Activated CD8-positive, alpha-beta memory T cell treated with anti-CD3 and anti-CD28 coated beads for 48 hours (primary cell): Measurements from ENCODE around the gene SYT5.
"Not testable (repeated sequence)": the region's sequence is repeated elsewhere in the genome, so short reads cannot be mapped to it uniquely, and the experiment has no call there.

ENCODE experiments used
- DNase-seq, 3 experiments: peaks; one replicate each; pipeline ENCODE4 v3.0.0-alpha.2; 2020; ENCODE audit warnings: low read depth in 2 of 3, low spot score in 2 of 3

SYT5 gene

GRCh38 chr19:55179606-55180484 is at the start of gene SYT5:
TSS of gene SYT5 (minus strand) at chr19:55180289. CDS start at chr19:55179041, 1,248 bp downstream.
- peak in 2 of 3 experiments; percentile 42 to 47 for DNase-seq

GRCh38 chr19:55229789-55230182 is 49.7 kb upstream of the SYT5 start:
- DNase-seq, result no peak

GRCh38 chr19:55229145-55229788 is 49.2 kb upstream of the SYT5 start:
- DNase-seq, result no peak

GRCh38 chr19:55228403-55229031 is 48.4 kb upstream of the SYT5 start, which contains the start of gene TMEM86B:
TSS of gene TMEM86B (minus strand) at chr19:55228763. CDS start at chr19:55228741, 22 bp downstream.
- no peak for DNase-seq

GRCh38 chr19:55228015-55228391 is 47.9 kb upstream of the SYT5 start:
- no peak for DNase-seq

- DNase-seq, result no peak
These were observed 47.3 kb upstream of the SYT5 start for GRCh38 chr19:55227241-55228014.

GRCh38 chr19:55226788-55227187 is 46.7 kb upstream of the SYT5 start:
- no peak for DNase-seq

- DNase-seq, result no peak
These were observed 46.2 kb upstream of the SYT5 start for GRCh38 chr19:55226273-55226672.

- DNase-seq, result no peak
These were observed 45.4 kb upstream of the SYT5 start for GRCh38 chr19:55225415-55225958.

GRCh38 chr19:55224679-55225414 is 44.8 kb upstream of the SYT5 start:
- DNase-seq, result not testable (repeated sequence)

- DNase-seq, result no peak
These were observed 44.1 kb upstream of the SYT5 start for GRCh38 chr19:55224038-55224665.

- DNase-seq, result no peak
These were observed 43.4 kb upstream of the SYT5 start for GRCh38 chr19:55223291-55224037.

GRCh38 chr19:55220525-55220924 is 40.4 kb upstream of the SYT5 start:
- DNase-seq, result no peak

GRCh38 chr19:55216461-55217198 is 36.5 kb upstream of the SYT5 start:
- DNase-seq, result peak in 2 of 3 experiments; percentile 34 to 36

GRCh38 chr19:55213547-55213946 is 33.5 kb upstream of the SYT5 start:
- no peak for DNase-seq

- no peak for DNase-seq
These were observed 32.4 kb upstream of the SYT5 start for GRCh38 chr19:55212447-55212846.

GRCh38 chr19:55209693-55210472 is 29.8 kb upstream of the SYT5 start:
- DNase-seq, result no peak
